HTR-8/SVneo (cell line): Measurements from ENCODE around the gene CDC42.
"Not testable (repeated sequence)": the region's sequence is repeated elsewhere in the genome, so short reads cannot be mapped to it uniquely, and the experiment has no call there.

Source experiments
- DNase-seq: peaks from one replicate; pipeline ENCODE4 v3.0.0; 2011; ENCODE audit warnings: low spot score, mixed read lengths; ENCODE audit not compliant: insufficient read length
- FAIRE-seq: peaks from 2 replicates; lab custom pipeline; 2011; peaks lifted over from hg19 to GRCh38; lab: Jason Lieb, UNC

CDC42 gene

DNA sequence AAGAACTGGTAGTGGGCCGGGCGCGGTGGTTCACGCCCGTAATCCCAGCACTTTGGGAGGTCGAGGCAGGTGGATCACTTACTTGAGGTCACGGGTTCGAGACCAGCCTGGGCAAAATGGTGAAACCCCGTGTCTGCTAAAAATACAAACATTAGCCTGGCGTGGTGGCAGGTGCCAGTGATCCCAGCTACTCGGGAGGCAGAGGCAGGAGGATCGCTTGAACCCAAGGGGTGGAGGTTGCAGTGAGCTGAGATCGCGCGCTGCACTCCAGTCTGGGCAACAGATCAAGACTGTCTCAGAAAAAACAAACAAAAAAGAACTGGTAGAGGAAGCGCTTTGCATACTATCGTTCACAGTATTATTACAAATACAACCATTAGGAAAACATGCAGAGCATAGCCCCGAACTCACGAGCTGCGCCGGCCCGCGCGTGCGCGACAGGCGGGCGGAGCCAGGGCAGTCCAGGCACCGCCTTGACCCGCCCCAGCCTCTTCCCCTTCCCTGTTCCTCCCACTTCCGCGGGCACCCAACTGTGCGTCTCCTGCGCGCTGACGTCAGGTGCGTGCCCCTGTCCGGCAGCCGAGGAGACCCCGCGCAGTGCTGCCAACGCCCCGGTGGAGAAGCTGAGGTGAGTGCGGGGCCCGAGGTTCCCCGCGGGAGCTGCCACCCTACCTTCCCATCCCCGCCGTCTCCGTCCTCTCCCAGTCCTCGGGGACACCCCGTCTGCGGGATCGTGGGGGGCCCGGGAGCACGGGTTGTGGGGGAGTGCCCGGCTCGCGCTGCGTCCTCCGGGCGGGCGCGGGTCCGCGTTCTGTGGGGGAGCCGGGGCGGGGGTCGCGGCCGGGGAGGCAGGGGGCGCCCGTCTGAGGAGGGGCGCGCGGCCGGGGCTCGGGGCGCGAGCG lies at the start of gene CDC42:
Gene CDC42, plus strand, starts transcription at position 595 of the 902 bp plus-strand sequence. CDS start 25,770 bp downstream, outside the sequence.
- DNase-seq, result peak; percentile 92
- peak; percentile 89 for FAIRE-seq

GRCh38 chr1:22002875-22003274 lies 49.6 kb upstream of the CDC42 start:
- not testable (repeated sequence) for DNase-seq, FAIRE-seq

DNA sequence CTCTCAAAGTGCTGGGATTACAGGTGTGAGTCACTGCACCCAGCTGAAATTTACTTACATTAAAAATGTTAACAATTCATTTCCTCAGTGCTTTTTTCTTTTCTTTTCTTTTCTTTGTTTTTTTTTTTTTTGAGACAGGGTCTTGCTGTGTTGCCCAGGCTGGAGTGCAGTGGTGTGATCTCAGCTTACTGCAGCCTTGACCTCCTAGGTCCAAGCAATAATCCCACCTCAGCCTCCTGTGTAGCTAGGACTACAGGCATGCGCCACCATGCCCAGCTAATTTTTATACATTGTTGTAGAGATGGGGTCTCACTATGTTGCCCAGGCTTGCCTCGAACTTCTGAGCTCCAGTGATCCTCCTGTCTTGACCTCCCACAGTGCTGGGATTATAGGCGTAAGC lies 48.5 kb upstream of the CDC42 start:
- not testable (repeated sequence) for FAIRE-seq

DNA sequence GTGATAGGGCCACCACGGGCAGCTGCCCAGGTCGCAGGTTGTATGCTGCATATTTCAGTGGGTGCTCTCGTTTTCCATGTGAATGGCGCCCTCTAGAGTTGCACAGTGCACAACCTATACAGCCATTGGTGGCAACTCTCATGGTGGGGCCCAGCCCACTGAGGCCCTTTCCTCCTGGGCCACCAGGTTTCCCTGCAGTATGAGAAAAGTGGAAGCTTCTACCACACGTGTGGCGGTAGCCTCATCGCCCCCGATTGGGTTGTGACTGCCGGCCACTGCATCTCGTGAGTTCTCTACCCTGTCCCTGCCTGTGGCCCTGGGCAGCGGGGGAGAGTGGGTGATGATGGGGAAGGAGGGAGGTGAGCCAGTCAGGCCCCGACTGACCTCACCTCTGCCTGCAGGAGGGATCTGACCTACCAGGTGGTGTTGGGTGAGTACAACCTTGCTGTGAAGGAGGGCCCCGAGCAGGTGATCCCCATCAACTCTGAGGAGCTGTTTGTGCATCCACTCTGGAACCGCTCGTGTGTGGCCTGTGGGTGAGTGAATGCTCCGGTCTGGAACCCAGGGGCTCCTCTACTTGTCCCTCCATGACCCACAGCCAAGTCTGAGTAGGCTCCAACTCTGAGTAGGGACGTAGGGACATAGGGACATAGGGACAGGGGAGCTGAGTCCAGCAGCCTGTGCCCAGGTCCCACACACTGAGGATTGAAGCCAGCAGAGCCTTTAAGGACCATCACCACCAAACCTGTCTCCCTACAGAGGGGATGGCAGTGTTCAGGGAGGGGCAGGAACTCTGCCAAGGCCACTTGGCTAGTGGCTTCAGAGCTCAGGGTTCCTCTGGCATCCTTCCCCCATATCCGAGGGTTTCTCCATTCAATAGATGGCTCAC lies 47.0 kb upstream of the CDC42 start:
- FAIRE-seq, DNase-seq: not testable (repeated sequence)

More for the DNA sequence above, 48.5 kb upstream of the CDC42 start:
- DNase-seq, result not testable (repeated sequence)

- DNase-seq, FAIRE-seq: not testable (repeated sequence)
Observed at GRCh38 chr1:22006736-22007135, 45.8 kb upstream of the CDC42 start.

DNA sequence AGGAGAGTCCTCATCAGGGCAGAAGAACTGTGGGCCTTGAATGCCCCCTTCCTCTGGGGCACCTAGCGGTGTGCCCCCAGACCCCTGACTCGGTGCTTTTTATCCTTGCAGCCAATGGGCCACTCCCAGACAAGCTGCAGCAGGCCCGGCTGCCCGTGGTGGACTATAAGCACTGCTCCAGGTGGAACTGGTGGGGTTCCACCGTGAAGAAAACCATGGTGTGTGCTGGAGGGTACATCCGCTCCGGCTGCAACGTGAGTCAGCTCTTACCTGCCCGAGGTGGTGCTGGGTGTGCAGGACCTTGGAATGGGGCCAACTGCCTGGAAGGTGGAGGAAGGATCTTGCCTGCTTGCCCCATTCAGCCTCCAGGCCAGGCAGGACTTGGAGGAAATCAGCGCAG lies 45.2 kb upstream of the CDC42 start:
- FAIRE-seq, DNase-seq: not testable (repeated sequence)

DNA sequence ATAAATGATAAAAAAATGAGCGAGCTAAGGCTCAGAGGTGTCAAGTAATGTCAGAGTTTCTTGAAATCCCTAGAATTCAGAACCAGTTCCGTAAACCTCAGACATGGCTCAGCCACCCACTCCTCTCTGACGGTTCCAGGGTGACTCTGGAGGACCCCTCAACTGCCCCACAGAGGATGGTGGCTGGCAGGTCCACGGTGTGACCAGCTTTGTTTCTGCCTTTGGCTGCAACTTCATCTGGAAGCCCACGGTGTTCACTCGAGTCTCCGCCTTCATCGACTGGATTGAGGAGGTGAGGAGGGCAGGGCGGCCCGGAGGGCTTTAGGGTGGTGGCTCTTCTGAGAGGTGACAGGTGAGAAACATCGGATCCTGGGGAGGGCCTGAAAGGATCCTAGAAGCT lies 42.9 kb upstream of the CDC42 start:
- DNase-seq, FAIRE-seq: not testable (repeated sequence)

DNA sequence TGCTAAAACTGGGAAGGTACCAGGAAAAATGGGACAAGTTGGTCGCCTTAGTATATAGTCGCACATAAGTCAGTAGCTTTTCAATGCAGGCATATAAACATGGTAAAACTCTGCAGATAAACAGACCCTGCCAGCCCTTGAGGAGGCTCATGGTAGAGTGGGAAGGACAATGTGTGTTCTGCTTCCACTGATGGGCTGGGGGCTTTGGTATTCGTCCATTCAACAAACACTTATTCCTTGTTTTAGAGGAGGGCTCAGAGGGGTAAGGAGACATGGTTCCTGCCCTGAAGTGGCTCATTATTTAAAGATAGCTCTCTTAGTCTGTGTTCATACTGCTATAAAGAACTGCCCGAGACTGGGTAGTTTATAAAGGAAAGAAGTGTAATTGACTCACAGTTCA lies 39.8 kb upstream of the CDC42 start:
- FAIRE-seq, DNase-seq: not testable (repeated sequence)

DNA sequence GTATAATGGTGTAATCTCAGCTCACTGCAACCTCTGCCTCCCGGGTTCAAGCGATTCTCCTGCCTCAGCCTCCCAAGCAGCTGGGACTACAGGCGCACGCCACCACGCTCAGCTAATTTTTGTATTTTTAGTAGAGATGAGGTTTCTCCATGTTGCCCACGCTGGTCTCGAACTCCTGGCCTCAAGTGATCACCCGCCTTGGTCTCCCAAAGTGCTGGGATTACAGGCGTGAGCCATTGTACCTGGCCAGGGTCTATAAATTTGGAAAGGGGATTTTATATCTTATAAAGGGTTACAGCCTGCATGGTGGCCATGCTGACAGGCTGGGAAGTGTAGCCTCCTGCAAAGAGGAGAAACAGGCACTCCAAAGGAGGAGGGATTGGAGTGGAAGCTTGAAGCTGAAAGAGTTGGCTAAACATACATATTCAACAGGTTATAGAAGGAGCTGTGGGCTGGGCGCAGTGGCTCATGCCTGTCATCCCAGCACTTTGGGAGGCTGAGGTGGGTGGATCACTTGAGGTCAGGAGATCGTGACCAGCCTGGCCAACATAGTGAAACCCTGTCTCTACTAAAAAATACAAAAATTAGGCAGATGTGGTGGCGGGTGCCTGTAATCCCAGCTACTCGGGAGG lies 37.8 kb upstream of the CDC42 start:
- not testable (repeated sequence) for FAIRE-seq, DNase-seq

DNA sequence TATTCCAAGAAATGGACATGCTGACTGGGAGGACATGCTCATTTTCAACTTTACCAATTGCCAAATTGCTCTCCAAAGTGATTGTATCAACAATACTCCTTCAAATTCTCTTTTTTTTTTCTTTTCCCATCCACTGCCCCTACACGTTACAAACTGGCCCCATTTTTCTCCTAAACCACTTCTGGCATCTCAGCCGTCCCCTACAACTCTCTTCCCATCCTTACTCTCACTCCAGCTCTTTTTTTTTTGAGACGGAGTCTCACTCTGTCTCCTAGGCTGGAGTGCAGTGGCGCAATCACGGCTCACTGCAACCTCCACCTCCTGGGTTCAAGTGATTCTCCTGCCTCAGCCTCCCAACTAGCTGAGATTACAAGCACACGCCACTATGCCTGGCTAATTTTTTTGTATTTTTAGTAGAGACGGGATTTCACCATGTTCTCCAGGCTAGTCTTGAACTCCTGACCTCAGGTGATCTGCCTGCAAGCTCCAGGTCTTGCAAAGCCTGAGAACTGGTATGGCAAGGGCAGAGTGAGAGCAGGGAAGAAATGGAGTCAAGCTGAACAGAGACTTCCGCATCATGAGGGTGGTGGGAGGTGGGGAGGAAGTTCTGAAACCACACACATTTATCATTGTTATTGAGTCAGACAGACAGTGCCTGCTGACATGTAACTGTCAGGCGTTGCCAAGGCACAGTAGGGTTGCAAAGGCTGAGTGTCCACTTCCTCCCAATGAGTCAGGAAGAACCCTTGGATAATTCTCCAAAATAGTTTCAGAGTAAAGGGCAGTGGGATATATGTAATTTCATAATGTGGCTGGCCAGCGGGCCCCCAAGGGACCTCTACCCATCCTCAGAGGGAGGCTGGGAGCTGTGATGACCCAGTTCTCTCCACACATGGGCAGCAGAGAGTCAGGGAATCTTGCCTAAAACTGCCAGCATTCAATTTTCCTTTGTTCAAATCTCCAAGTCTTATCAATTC lies 33.6 kb upstream of the CDC42 start:
- no peak for FAIRE-seq
- DNase-seq, result peak; percentile 75

- FAIRE-seq, result no peak
- no peak for DNase-seq
Observed at GRCh38 chr1:22021061-22021460, 31.4 kb upstream of the CDC42 start.

GRCh38 chr1:22024485-22025367 lies 27.8 kb upstream of the CDC42 start:
- DNase-seq (peak; percentile 50), FAIRE-seq (no peak)

- no peak for FAIRE-seq
- DNase-seq, result peak; percentile 78
Observed at GRCh38 chr1:22025368-22026155, 26.9 kb upstream of the CDC42 start.

DNA sequence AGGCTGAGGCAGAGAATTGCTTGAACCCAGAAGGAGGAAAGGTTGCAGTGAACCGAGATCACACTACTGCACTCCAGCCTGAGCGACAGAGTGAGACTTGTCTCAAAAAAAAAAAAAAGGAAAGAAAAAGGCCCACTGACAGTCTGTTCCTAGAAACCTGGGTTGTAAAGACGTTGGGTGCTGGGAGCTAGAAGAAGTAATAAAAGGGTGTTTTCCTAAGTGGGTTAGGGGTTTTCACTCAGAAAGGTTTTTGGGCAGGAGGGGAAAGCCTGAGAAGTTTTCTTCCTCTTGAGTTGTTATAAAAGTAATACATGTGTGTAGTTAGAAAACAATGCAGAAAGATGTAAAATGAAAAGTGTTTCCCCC lies 25.6 kb upstream of the CDC42 start:
- DNase-seq, result no peak
- FAIRE-seq, result no peak

DNA sequence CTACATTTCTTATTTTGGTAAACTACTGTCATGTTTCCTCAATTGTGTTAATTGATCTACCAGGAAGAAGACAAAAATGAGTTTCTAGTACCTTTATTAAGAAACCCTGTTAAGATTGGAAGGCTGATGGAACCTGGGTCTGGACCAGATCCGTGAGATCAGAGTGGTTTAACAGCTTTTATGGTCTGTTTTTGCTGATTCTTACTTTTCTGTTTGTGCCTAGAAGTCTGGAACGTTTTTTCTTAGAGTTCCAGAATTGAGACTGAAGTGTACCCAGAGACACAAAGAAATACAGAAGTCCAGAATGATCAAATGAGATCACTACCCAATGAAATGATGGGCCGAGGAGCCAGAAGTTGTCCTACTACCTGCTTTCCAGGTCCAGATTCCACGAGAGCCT lies 22.5 kb upstream of the CDC42 start:
- DNase-seq, result no peak
- FAIRE-seq, result no peak

- FAIRE-seq (no peak), DNase-seq (no peak)
Observed at GRCh38 chr1:22030473-22030872, 22.0 kb upstream of the CDC42 start.

GRCh38 chr1:22031214-22031962 lies 21.1 kb upstream of the CDC42 start:
- FAIRE-seq, result no peak
- DNase-seq, result no peak
